PFSK-1 (cell line): ENCODE measurements around the gene PIEZO2.

Experiments used
- TAF1 ChIP-seq: IDR thresholded peaks from 2 replicates; pipeline ENCODE4 v1.6.1; 2012; ENCODE audit warnings: low read length, control low read depth, borderline replicate concordance; ENCODE audit not compliant: insufficient read depth
- TF ChIP-seq, protein P1 (sequence below), 2 experiments: IDR thresholded peaks; 2 replicates each; pipeline versions ENCODE4 v1.6.1 to v1.8.0; 2011 to 2012; ENCODE audit warnings: low read depth in 2 of 2, low read length in 2 of 2, control low read depth in 1 of 2, inconsistent platforms in 1 of 2, mild to moderate bottlenecking in 1 of 2, moderate library complexity in 1 of 2; ENCODE audit not compliant: insufficient read depth in 1 of 2

DNA sequence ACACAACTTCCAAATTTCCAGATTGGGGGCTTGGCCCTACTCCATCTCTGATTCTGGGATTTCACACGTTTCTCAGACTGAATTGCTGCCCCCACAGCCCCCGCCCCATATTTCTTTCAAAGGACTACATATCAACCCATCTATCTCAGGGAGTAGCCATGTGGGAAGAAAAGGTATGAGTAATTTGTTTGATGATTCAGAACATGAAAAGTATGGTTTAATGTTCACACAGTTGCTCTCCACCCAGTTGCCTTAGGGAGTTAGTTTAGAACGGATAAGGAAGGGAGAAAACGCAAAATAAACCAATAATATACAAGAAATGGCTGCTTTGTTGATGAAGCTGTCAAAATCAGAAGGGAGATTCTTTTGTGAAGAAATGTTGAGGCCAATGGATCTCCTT is 145.1 kb downstream of the PIEZO2 start:
- TF ChIP-seq, protein P1, sequence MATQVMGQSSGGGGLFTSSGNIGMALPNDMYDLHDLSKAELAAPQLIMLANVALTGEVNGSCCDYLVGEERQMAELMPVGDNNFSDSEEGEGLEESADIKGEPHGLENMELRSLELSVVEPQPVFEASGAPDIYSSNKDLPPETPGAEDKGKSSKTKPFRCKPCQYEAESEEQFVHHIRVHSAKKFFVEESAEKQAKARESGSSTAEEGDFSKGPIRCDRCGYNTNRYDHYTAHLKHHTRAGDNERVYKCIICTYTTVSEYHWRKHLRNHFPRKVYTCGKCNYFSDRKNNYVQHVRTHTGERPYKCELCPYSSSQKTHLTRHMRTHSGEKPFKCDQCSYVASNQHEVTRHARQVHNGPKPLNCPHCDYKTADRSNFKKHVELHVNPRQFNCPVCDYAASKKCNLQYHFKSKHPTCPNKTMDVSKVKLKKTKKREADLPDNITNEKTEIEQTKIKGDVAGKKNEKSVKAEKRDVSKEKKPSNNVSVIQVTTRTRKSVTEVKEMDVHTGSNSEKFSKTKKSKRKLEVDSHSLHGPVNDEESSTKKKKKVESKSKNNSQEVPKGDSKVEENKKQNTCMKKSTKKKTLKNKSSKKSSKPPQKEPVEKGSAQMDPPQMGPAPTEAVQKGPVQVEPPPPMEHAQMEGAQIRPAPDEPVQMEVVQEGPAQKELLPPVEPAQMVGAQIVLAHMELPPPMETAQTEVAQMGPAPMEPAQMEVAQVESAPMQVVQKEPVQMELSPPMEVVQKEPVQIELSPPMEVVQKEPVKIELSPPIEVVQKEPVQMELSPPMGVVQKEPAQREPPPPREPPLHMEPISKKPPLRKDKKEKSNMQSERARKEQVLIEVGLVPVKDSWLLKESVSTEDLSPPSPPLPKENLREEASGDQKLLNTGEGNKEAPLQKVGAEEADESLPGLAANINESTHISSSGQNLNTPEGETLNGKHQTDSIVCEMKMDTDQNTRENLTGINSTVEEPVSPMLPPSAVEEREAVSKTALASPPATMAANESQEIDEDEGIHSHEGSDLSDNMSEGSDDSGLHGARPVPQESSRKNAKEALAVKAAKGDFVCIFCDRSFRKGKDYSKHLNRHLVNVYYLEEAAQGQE (IDR thresholded peaks at IDR 0.05; ENCODE audit: insufficient read depth in 1 of 2, low read depth in 2 of 2, low read length in 2 of 2) = no peak
- TF ChIP-seq TAF1 = no peak
